ENCODE measurements around the gene KITLG. TPM values are rescaled to one million over a fixed set of nuclear protein-coding genes. Genes with fewer than 3 reads are reported as not detected.
"Not testable (repeated sequence)": the region's sequence is repeated elsewhere in the genome, so short reads cannot be mapped to it uniquely, and the experiment has no call there.

Gene KITLG
- total RNA-seq (2014; rRNA removed; shearing (Covaris generic); ENCODE audit: low replicate concordance), result not detected in 2 replicates

- Histone ChIP-seq H3K27ac (ENCODE audit: low read length) (no peak within 1 kb of the TSS), H3K27me3 (ENCODE audit: low read length) (no peaks in the 10 kb centered on the region), H3K36me3 (ENCODE audit: insufficient read depth, low read length) (no peaks in the 10 kb centered on the region), H3K9me2 (replicated peaks; ENCODE audit: insufficient read depth, low read length) (no peaks in the 10 kb centered on the region), H3K79me2 (ENCODE audit: low read length) (no peaks in the 10 kb centered on the region), H3K4me3 (ENCODE audit: low read length) (no peak within 1 kb of the TSS), H2AFZ (ENCODE audit: low read length) (no peak within 1 kb of the TSS), H3K9me3 (ENCODE audit: low read length) (no peaks in the 10 kb centered on the region), H3K4me2 (ENCODE audit: low read depth, low read length, poor library complexity, severe bottlenecking) (no peak within 1 kb of the TSS), H3K9ac (ENCODE audit: low read length) (no peak within 1 kb of the TSS), H4K20me1 (ENCODE audit: insufficient read depth, low read depth, low read length) (no peaks in the 10 kb centered on the region), H3K4me1 (ENCODE audit: low read length) (no peaks in the 10 kb centered on the region)
- no peak for DNase-seq
These were observed at the start of gene KITLG for GRCh38 chr12:88580051-88580871. Gene KITLG (minus strand): TSS chr12:88580471. CDS start chr12:88580278, 193 bp downstream.

GRCh38 chr12:88628856-88629509, 48.7 kb upstream of the KITLG start:
- DNase-seq, result no peak
- H3K79me2 ChIP-seq (ENCODE audit: low read length), result no peaks in the 10 kb centered on the region
- H3K9ac ChIP-seq (ENCODE audit: low read length), result no peak overlapping the region
- H3K9me3 ChIP-seq (ENCODE audit: low read length), result no peaks in the 10 kb centered on the region
- no peak overlapping the region for H3K27ac ChIP-seq (ENCODE audit: low read length)
- no peaks in the 10 kb centered on the region for H3K36me3 ChIP-seq (ENCODE audit: insufficient read depth, low read length)
- no peak overlapping the region for H2AFZ ChIP-seq (ENCODE audit: low read length)
- no peak overlapping the region for H3K4me2 ChIP-seq (ENCODE audit: low read depth, low read length, poor library complexity, severe bottlenecking)
- no peaks in the 10 kb centered on the region for H3K27me3 ChIP-seq (ENCODE audit: low read length)
- H4K20me1 ChIP-seq (ENCODE audit: insufficient read depth, low read depth, low read length), result no peaks in the 10 kb centered on the region
- H3K4me3 ChIP-seq (ENCODE audit: low read length), result no peak overlapping the region
- no peaks in the 10 kb centered on the region for H3K4me1 ChIP-seq (ENCODE audit: low read length)
- H3K9me2 ChIP-seq (replicated peaks; ENCODE audit: insufficient read depth, low read length), result no peaks in the 10 kb centered on the region

DNA sequence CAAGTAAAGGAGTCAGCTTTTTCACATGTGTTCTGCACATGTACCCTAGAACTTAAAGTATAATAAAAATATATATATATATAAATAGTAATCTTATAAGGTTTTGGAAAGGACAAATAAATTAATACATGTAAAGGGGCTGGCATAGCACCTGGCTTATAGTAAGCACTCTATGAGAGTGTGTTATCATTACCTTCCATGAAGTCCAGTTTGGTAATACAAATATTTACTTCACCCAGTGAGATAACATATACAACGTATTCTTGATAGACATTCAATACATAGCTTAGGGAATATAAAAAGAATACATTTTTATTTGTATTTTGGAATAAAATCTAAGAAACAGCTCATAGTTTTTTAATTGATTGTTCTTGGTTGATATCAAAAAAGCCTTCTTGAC, 47.8 kb upstream of the KITLG start:
- H3K9me3 ChIP-seq (ENCODE audit: low read length); H4K20me1 ChIP-seq (ENCODE audit: insufficient read depth, low read depth, low read length); H3K4me3 ChIP-seq (ENCODE audit: low read length); H3K79me2 ChIP-seq (ENCODE audit: low read length); H3K36me3 ChIP-seq (ENCODE audit: insufficient read depth, low read length); H3K9me2 ChIP-seq (replicated peaks; ENCODE audit: insufficient read depth, low read length); H3K4me1 ChIP-seq (ENCODE audit: low read length); DNase-seq; H3K4me2 ChIP-seq (ENCODE audit: low read depth, low read length, poor library complexity, severe bottlenecking); H3K27ac ChIP-seq (ENCODE audit: low read length); H2AFZ ChIP-seq (ENCODE audit: low read length); H3K27me3 ChIP-seq (ENCODE audit: low read length); H3K9ac ChIP-seq (ENCODE audit: low read length): not testable (repeated sequence)

GRCh38 chr12:88627501-88627900, 47.2 kb upstream of the KITLG start:
- no peak for DNase-seq

DNA sequence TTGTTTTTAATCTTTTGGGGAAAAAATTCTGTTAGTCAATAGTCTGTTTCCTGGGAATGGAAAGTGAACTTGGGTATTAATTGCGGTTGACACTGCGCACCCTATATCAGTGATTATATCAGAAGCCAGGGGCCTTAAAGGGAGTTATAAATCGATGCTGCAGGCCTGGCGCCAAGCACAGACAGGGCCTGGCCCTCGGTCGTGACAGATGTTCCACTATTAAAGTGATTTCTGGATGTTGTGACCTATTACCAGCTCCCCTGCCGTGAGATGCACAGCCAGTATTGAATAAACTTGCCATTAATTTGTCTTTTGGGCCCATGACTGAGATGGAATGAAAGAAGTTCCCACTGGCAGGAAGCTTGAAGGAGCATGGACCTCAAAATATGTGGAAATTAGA, 45.1 kb upstream of the KITLG start:
- no peaks in the 10 kb centered on the region for H3K9me3 ChIP-seq (ENCODE audit: low read length)
- no peaks in the 10 kb centered on the region for H3K4me1 ChIP-seq (ENCODE audit: low read length)
- H3K27ac ChIP-seq (ENCODE audit: low read length), result no peak overlapping the region
- no peak overlapping the region for H2AFZ ChIP-seq (ENCODE audit: low read length)
- no peak overlapping the region for H3K9ac ChIP-seq (ENCODE audit: low read length)
- no peak overlapping the region for H3K4me3 ChIP-seq (ENCODE audit: low read length)
- H3K79me2 ChIP-seq (ENCODE audit: low read length), result no peaks in the 10 kb centered on the region
- no peaks in the 10 kb centered on the region for H3K9me2 ChIP-seq (replicated peaks; ENCODE audit: insufficient read depth, low read length)
- DNase-seq, result no peak
- no peak overlapping the region for H3K4me2 ChIP-seq (ENCODE audit: low read depth, low read length, poor library complexity, severe bottlenecking)
- H3K27me3 ChIP-seq (ENCODE audit: low read length), result no peaks in the 10 kb centered on the region
- H3K36me3 ChIP-seq (ENCODE audit: insufficient read depth, low read length), result no peaks in the 10 kb centered on the region
- H4K20me1 ChIP-seq (ENCODE audit: insufficient read depth, low read depth, low read length), result no peaks in the 10 kb centered on the region

More at GRCh38 chr12:88627501-88627900, 47.2 kb upstream of the KITLG start:
- Histone ChIP-seq H3K27ac (ENCODE audit: low read length) (no peak overlapping the region), H3K36me3 (ENCODE audit: insufficient read depth, low read length) (no peaks in the 10 kb centered on the region), H3K9me3 (ENCODE audit: low read length) (no peaks in the 10 kb centered on the region), H3K79me2 (ENCODE audit: low read length) (no peaks in the 10 kb centered on the region), H3K9me2 (replicated peaks; ENCODE audit: insufficient read depth, low read length) (no peaks in the 10 kb centered on the region), H3K4me2 (ENCODE audit: low read depth, low read length, poor library complexity, severe bottlenecking) (no peak overlapping the region), H2AFZ (ENCODE audit: low read length) (no peak overlapping the region), H4K20me1 (ENCODE audit: insufficient read depth, low read depth, low read length) (no peaks in the 10 kb centered on the region), H3K27me3 (ENCODE audit: low read length) (no peaks in the 10 kb centered on the region), H3K4me3 (ENCODE audit: low read length) (no peak overlapping the region), H3K9ac (ENCODE audit: low read length) (no peak overlapping the region), H3K4me1 (ENCODE audit: low read length) (no peaks in the 10 kb centered on the region)

GRCh38 chr12:88624911-88625310, 44.6 kb upstream of the KITLG start:
- Histone ChIP-seq H3K79me2 (ENCODE audit: low read length) (no peaks in the 10 kb centered on the region), H3K4me2 (ENCODE audit: low read depth, low read length, poor library complexity, severe bottlenecking) (no peak overlapping the region), H3K4me1 (ENCODE audit: low read length) (no peaks in the 10 kb centered on the region)

GRCh38 chr12:88623777-88624548, 43.7 kb upstream of the KITLG start:
- H3K9me2 ChIP-seq (replicated peaks; ENCODE audit: insufficient read depth, low read length), result no peaks in the 10 kb centered on the region
- no peaks in the 10 kb centered on the region for H3K36me3 ChIP-seq (ENCODE audit: insufficient read depth, low read length)
- no peak overlapping the region for H3K4me2 ChIP-seq (ENCODE audit: low read depth, low read length, poor library complexity, severe bottlenecking)
- no peaks in the 10 kb centered on the region for H3K4me1 ChIP-seq (ENCODE audit: low read length)
- no peak overlapping the region for H3K27ac ChIP-seq (ENCODE audit: low read length)
- H3K4me3 ChIP-seq (ENCODE audit: low read length), result no peak overlapping the region
- H2AFZ ChIP-seq (ENCODE audit: low read length), result no peak overlapping the region
- H3K9me3 ChIP-seq (ENCODE audit: low read length), result no peaks in the 10 kb centered on the region
- no peak for DNase-seq
- H4K20me1 ChIP-seq (ENCODE audit: insufficient read depth, low read depth, low read length), result no peaks in the 10 kb centered on the region
- no peak overlapping the region for H3K9ac ChIP-seq (ENCODE audit: low read length)
- H3K79me2 ChIP-seq (ENCODE audit: low read length), result no peaks in the 10 kb centered on the region
- H3K27me3 ChIP-seq (ENCODE audit: low read length), result no peaks in the 10 kb centered on the region

More at GRCh38 chr12:88624911-88625310, 44.6 kb upstream of the KITLG start:
- Histone ChIP-seq H3K9ac (ENCODE audit: low read length) (no peak overlapping the region), H3K4me3 (ENCODE audit: low read length) (no peak overlapping the region), H3K36me3 (ENCODE audit: insufficient read depth, low read length) (no peaks in the 10 kb centered on the region), H2AFZ (ENCODE audit: low read length) (no peak overlapping the region), H3K9me3 (ENCODE audit: low read length) (no peaks in the 10 kb centered on the region), H3K27ac (ENCODE audit: low read length) (no peak overlapping the region), H3K9me2 (replicated peaks; ENCODE audit: insufficient read depth, low read length) (no peaks in the 10 kb centered on the region), H4K20me1 (ENCODE audit: insufficient read depth, low read depth, low read length) (no peaks in the 10 kb centered on the region), H3K27me3 (ENCODE audit: low read length) (no peaks in the 10 kb centered on the region)
- DNase-seq, result no peak

DNA sequence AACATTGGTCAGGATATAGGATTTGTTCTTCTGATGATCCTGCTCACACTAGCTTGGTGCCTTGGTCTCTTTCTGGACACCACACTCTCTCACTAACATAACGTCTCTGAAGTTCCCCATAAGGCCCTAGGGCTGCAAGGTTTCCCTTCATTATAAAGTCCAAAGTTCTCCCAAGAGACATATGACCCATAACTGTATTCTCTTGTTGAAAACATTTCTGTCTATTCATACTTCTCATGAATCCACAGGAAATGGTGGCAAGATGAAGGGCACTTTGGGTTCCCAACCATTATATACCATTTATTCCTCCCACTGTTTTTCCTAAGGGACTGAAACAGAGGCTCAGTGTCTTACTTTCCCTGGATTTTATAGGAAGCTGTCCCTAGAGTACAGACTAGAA, 37.1 kb upstream of the KITLG start:
- Histone ChIP-seq H3K9ac (ENCODE audit: low read length) (no peak overlapping the region), H3K4me3 (ENCODE audit: low read length) (no peak overlapping the region), H3K27ac (ENCODE audit: low read length) (no peak overlapping the region), H2AFZ (ENCODE audit: low read length) (no peak overlapping the region), H4K20me1 (ENCODE audit: insufficient read depth, low read depth, low read length) (no peaks in the 10 kb centered on the region), H3K9me2 (replicated peaks; ENCODE audit: insufficient read depth, low read length) (no peaks in the 10 kb centered on the region), H3K36me3 (ENCODE audit: insufficient read depth, low read length) (no peaks in the 10 kb centered on the region), H3K9me3 (ENCODE audit: low read length) (no peaks in the 10 kb centered on the region), H3K79me2 (ENCODE audit: low read length) (no peaks in the 10 kb centered on the region), H3K4me1 (ENCODE audit: low read length) (no peaks in the 10 kb centered on the region), H3K4me2 (ENCODE audit: low read depth, low read length, poor library complexity, severe bottlenecking) (no peak overlapping the region), H3K27me3 (ENCODE audit: low read length) (no peaks in the 10 kb centered on the region)
- no peak for DNase-seq
